Measurements from ENCODE around the gene ACSF3.

DNA sequence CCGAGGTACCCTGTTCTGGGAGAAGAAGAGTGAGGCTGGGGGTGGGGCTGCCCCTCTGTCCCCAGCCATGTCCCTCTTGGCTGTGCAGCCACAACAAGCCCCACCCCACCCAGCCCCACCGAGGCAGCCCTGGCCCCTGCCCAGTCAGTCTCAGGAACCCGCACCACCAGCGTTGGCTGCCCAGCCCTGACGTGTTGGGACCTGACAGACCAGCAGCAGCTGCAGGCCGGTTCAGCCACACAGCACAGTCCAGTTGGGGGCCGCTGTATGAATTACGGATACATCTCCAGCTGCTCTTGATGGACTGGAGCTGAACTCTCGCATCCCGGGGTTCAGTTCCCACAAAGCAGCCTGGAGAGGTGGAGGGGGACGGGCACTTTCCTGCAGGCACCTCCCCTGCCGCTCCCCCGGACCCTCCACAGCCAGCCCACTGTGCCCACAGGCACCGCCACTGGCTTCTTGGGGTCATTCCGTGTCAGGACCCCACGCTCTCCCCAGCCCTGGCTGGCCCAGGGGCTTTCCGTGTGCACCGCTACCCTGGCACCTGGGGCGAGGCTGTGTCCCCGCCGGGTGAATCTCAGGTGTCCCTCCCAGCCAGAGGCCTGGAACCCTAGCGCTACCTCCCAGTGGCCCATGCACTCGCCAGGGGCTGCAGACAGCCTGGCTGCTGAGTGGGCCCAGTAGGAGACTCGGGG is 84.9 kb downstream of the ACSF3 start:
- no peak for TF ChIP-seq POLR2AphosphoS5 (IDR thresholded peaks at IDR 0.05)
- TF ChIP-seq, protein P1, sequence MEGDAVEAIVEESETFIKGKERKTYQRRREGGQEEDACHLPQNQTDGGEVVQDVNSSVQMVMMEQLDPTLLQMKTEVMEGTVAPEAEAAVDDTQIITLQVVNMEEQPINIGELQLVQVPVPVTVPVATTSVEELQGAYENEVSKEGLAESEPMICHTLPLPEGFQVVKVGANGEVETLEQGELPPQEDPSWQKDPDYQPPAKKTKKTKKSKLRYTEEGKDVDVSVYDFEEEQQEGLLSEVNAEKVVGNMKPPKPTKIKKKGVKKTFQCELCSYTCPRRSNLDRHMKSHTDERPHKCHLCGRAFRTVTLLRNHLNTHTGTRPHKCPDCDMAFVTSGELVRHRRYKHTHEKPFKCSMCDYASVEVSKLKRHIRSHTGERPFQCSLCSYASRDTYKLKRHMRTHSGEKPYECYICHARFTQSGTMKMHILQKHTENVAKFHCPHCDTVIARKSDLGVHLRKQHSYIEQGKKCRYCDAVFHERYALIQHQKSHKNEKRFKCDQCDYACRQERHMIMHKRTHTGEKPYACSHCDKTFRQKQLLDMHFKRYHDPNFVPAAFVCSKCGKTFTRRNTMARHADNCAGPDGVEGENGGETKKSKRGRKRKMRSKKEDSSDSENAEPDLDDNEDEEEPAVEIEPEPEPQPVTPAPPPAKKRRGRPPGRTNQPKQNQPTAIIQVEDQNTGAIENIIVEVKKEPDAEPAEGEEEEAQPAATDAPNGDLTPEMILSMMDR (IDR thresholded peaks at IDR 0.05), result no peak
- TF ChIP-seq POLR2A (IDR thresholded peaks at IDR 0.05), result no peak

Measured in breast epithelium (tissue), 3 donors.